Erythroblast (primary cell): ENCODE results near the gene TBX4.

Experiments used
- GATA1 ChIP-seq: IDR thresholded peaks from 2 replicates; pipeline ENCODE4 v1.6.1; 2011; ENCODE audit warnings: low read depth, mild to moderate bottlenecking, control low read depth, low read length, moderate library complexity
- POLR2A ChIP-seq: IDR thresholded peaks from 2 replicates; pipeline ENCODE4 v1.6.1; 2011; ENCODE audit warnings: mild to moderate bottlenecking, low read length

- TF ChIP-seq POLR2A (no peak), GATA1 (no peak)
These were observed 11.3 kb downstream of the TBX4 start for GRCh38 chr17:61463316-61464129.
